K562 (cell line): ENCODE results near the gene CELSR3. TPM values are rescaled to one million over a fixed set of nuclear protein-coding genes. Genes with fewer than 3 reads are reported as not detected.

Experiments
- ARNT ChIP-seq, 2 experiments: fragments of 450-650 bp; IDR thresholded peaks; 2 replicates each; pipeline ENCODE4 v1.6.1; 2016; ENCODE audit warnings: mild to moderate bottlenecking in 1 of 2
- CCNT2 ChIP-seq: IDR thresholded peaks from 2 replicates; pipeline ENCODE4 v1.6.1; 2011; ENCODE audit warnings: borderline replicate concordance, low read depth, mild to moderate bottlenecking, moderate library complexity, mixed read lengths, low read length; ENCODE audit not compliant: insufficient read length; ENCODE audit errors: extremely low read depth
- GABPB1 ChIP-seq: sonication (generic); formaldehyde crosslinking; IDR thresholded peaks from 2 replicates; pipeline ENCODE4 v1.8.0; 2022; ENCODE audit warnings: mild to moderate bottlenecking, missing genetic modification reagents
- MCM2 ChIP-seq: fragments of 450-650 bp; IDR thresholded peaks from 2 replicates; pipeline ENCODE4 v1.6.1; 2017; ENCODE audit warnings: low read depth, mild to moderate bottlenecking
- MEIS2 ChIP-seq: fragments of 450-650 bp; IDR thresholded peaks from 2 replicates; pipeline ENCODE4 v1.6.1; 2014; ENCODE audit warnings: mild to moderate bottlenecking; ENCODE audit not compliant: partially characterized antibody
- NCOA1 ChIP-seq: fragments of 450-650 bp; IDR thresholded peaks from 2 replicates; pipeline ENCODE4 v1.6.1; 2016; ENCODE audit warnings: low read depth
- PHTF2 ChIP-seq: fragments of 250-450 bp; sonication (Bioruptor Pico); IDR thresholded peaks from 2 replicates; pipeline ENCODE4 v1.5.0; 2021; ENCODE audit warnings: mild to moderate bottlenecking
- SREBF1 ChIP-seq: fragments of 150-350 bp; IDR thresholded peaks from 2 replicates; pipeline ENCODE4 v1.6.1; 2014; ENCODE audit warnings: antibody characterized with exemption, low read depth, low read length, borderline replicate concordance
- SRSF9 ChIP-seq: fragments of 200-400 bp; formaldehyde crosslinking; IDR thresholded peaks from 2 replicates; pipeline ENCODE4 v1.6.1; 2017; ENCODE audit warnings: low read depth, low read length, borderline replicate concordance
- TAL1 ChIP-seq: fragments of 450-650 bp; IDR thresholded peaks from 2 replicates; pipeline ENCODE4 v1.6.1; 2016; ENCODE audit warnings: mild to moderate bottlenecking
- polyA plus RNA-seq, 8 experiments: library from polyadenylated mRNA; depleted of rRNA in 4 of 8; stranded (reverse) in 5 of 8; unstranded in 3 of 8; fragments of >200 nt; fragmentation: Nextera tagmentation in 2 of 8; fragmentation: Illumina TruSeq in 1 of 8; extraction: Ambion mirVana in 2 of 8; extraction: Trizol in 1 of 8; gene quantifications; 2 replicates each; pipeline versions ENCODE4 v1.2.1 to v1.2.3, GENCODE V29; 2011 to 2014; ENCODE audit warnings: inconsistent platforms in 1 of 8, missing spikeins in 1 of 8
- total RNA-seq, 7 experiments: library from RNA; depleted of rRNA in 6 of 7; stranded (reverse); fragments of >200 nt in 6 of 7; fragmentation: Illumina TruSeq in 2 of 7; extraction: Trizol in 2 of 7; gene quantifications; 2 replicates each; pipeline versions ENCODE4 v1.2.1 to v1.2.3, GENCODE V29; 2011 to 2021; ENCODE audit warnings: low replicate concordance in 1 of 7
- TF ChIP-seq, protein P1 (sequence below), 2 experiments: IDR thresholded peaks in 1 of 2; conservative IDR thresholded peaks in 1 of 2; 2 replicates each; pipeline ENCODE4 v1.6.1; 2016; ENCODE audit warnings: low read depth in 2 of 2, mild to moderate bottlenecking in 1 of 2, missing compliant biosample characterization in 1 of 2, missing genetic modification characterization in 1 of 2, moderate library complexity in 1 of 2

CELSR3 gene
- total and polyA plus RNA-seq, 9 of the 15 experiments (the other 6 are each of a cell fraction or from before 2014, with no cell fraction given) = 0.10 to 2.7 (median 0.76) TPM

DNA sequence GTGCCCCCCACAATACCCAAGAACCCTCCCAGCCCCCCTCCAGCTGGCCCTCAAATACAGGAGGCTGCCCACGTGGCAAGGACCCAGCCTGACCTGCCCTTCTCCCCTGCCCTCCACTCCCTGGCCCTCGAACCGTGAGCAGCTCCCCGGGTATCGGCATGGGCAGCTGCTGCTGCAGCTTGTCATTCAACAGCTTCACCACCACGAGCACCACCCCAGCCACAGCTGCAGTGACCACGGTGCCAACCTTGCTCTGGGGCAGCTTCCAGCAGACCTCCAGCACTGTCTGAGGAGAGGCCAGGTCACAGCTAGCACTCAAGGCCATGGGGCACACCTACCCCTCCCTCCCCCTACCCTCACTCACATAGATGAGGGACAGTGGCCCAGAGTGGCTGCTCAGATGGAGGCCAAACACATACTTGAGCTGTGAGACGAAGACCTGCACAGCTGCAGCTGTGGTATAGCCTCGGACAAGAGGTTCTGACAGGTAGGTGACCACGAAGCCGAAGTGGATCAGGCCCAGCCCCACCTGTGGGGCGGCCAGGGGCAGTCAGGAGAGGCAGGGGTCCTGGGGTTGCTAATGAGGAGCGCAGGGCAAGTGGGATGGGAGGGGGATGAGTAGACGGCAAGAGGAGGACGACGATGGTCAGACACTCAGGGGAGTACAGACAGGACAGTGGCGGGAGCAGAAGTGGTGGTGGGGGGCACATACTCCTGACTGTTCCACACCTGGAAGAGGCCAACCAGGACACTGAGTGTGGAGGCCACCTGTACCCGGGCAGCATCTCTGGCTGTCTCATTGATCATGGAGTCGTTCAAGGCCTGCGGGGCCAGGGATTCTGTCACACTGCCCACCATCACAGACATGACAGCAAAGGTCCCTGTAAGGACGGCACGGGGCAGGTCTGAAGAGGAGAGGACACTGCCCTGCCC lies 30.9 kb downstream of the CELSR3 start (continued):
- TF ChIP-seq CCNT2 (no peak), NCOA1 (no peak), PHTF2 (no peak), SRSF9 (no peak), TAL1 (no peak), GABPB1 (CRISPR knock-in tag) (no peak), ARNT (IDR thresholded peaks at IDR 0.05) (no peak), SREBF1 (no peak), MCM2 (no peak), MEIS2 (no peak)
- TF ChIP-seq, protein P1, sequence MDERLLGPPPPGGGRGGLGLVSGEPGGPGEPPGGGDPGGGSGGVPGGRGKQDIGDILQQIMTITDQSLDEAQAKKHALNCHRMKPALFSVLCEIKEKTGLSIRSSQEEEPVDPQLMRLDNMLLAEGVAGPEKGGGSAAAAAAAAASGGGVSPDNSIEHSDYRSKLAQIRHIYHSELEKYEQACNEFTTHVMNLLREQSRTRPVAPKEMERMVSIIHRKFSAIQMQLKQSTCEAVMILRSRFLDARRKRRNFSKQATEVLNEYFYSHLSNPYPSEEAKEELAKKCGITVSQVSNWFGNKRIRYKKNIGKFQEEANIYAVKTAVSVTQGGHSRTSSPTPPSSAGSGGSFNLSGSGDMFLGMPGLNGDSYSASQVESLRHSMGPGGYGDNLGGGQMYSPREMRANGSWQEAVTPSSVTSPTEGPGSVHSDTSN (CRISPR knock-in tag; IDR thresholded peaks at IDR 0.05; ENCODE audit: low read depth) = no peak
- TF ChIP-seq, protein P1 (tag; conservative IDR thresholded peaks at IDR 0.05; ENCODE audit: low read depth) = no peak
- TF ChIP-seq, all 486 proteins: peak for 0
